ENCODE data around the gene P4HB. TPM values are rescaled to one million over a fixed set of nuclear protein-coding genes. Genes with fewer than 3 reads are reported as not detected.
A peak's percentile ranks its signal among the peaks of the same experiment; 100 is the strongest.

The P4HB gene
- total and polyA plus RNA-seq, 10 of the 15 experiments (the other 5 are each of a cell fraction or from before 2014, with no cell fraction given), result 4.7 to 549 (median 361) TPM

GRCh38 chr17:81863123-81863675, 2.9 kb upstream of the P4HB start:
- H3K79me2 ChIP-seq (ENCODE audit: control insufficient read depth, insufficient read depth, low read length), result peaks cover 72% of the 10 kb centered on the region
- 0 out of 2 replicates have a peak, but pooled peaks cover 5% of the 10 kb centered on the region for H4K20me1 ChIP-seq (ENCODE audit: control insufficient read depth, insufficient read depth)
- intact Hi-C loops (cut with micrococcal nuclease; ENCODE audit: unreplicated experiment) (loop anchor here (5.0 kb wide), 1 partner anchor 159 kb away; the partner anchor contains the start of genes CENPX and LRRC45), in situ Hi-C loops (cut with MboI) (no loop called here)
- ChIA-PET SMC1A (ENCODE audit: uncharacterized antibody, unreplicated experiment) (interaction anchor here (0.8 to 1.8 kb wide), 2 partner anchors 9 to 127 kb away, joined by 3 to 5 read pairs; no protein-coding TSS in a partner anchor), CTCF (interaction anchor here (0.6 kb wide), 1 partner anchor 371 kb away, joined by 5 read pairs; no protein-coding TSS in a partner anchor), POLR2A (interaction anchor here (0.7 to 1.0 kb wide), 3 partner anchors 64 to 127 kb away, joined by 3 read pairs; partner anchors contain the start of gene PYCR1), RAD21 (ENCODE audit: unreplicated experiment) (no interaction called here)
- DNase-seq (ENCODE audit: low read depth, low spot score) (no peak), ATAC-seq (no peak), FAIRE-seq (no peak)
- H3K27me3 ChIP-seq (replicated peaks in 1 of 2; ENCODE audit: control insufficient read depth in 2 of 2, insufficient read depth in 2 of 2, low read length in 1 of 2), result no peaks in the 10 kb centered on the region
- no peaks in the 10 kb centered on the region for H3K9me3 ChIP-seq (replicated peaks; ENCODE audit: control insufficient read depth, insufficient read depth, low read length)
- H2AFZ ChIP-seq (ENCODE audit: control insufficient read depth, low read depth, low read length), result no peak overlapping the region
- H3K4me1 ChIP-seq (ENCODE audit: control insufficient read depth, insufficient read depth, low read length), result peaks cover 23% of the 10 kb centered on the region
- BruUV-seq (replicated peaks), result no TSS peak
- no peak overlapping the region for H3K9ac ChIP-seq (ENCODE audit: control insufficient read depth, insufficient read depth, low read length)
- WGBS (ENCODE audit: insufficient coverage, insufficient replicate concordance, low lambda C conversion rate, missing lambda C conversion rate), result 86% methylated on average over 6 of the region's 6 CpGs
- H3K36me3 ChIP-seq (ENCODE audit: control insufficient read depth in 2 of 2, insufficient read depth in 2 of 2, low read length in 1 of 2), result peaks cover 9 to 18% of the 10 kb centered on the region in 2 experiments
- H3K27ac ChIP-seq (ENCODE audit: control insufficient read depth, insufficient read depth), result no peak overlapping the region
- peak overlapping the region; percentile 83 for H3K4me2 ChIP-seq (ENCODE audit: control insufficient read depth, insufficient read depth)
- TF ChIP-seq E2F4 (IDR thresholded peaks at IDR 0.05; ENCODE audit: low read depth, low read length) (no peak), FOXM1 (IDR thresholded peaks at IDR 0.05; ENCODE audit: low read depth, low read length) (no peak), SMAD1 (IDR thresholded peaks at IDR 0.05; ENCODE audit: low read depth, partially characterized antibody) (no peak), HDAC6 (IDR thresholded peaks at IDR 0.05; ENCODE audit: unreplicated experiment) (no peak), RB1 (IDR thresholded peaks at IDR 0.05; ENCODE audit: borderline replicate concordance) (no peak), PML (IDR thresholded peaks at IDR 0.05; ENCODE audit: low read length) (no peak), NR2F1 (conservative IDR thresholded peaks at IDR 0.05) (0 out of 2 replicates have a peak, but pooled peaks have one; percentile 12)
- peak overlapping the region; percentile 94 for H3K4me3 ChIP-seq
